Upper lobe of left lung (tissue), 6 donors: ENCODE data around the gene PLAC1. TPM values are rescaled to one million over a fixed set of nuclear protein-coding genes. Genes with fewer than 3 reads are reported as not detected.

ENCODE experiments used
- ATAC-seq, 2 donors: fragments of 200-7000 bp; cut with Tn5 transposase; one replicate each; pipeline ENCODE4 v1.9.1; 2022; ENCODE audit warnings: mild to moderate bottlenecking in 2 of 2, moderate library complexity in 2 of 2; ENCODE audit not compliant: low FRiP score in 2 of 2
- DNase-seq, 2 donors: peaks; one replicate each; pipeline ENCODE4 v3.0.0-alpha.2; 2019 to 2020
- H3K27ac ChIP-seq, 4 donors: fragments of 200-600 bp; sonication (generic); one replicate each; pipeline ENCODE4 v1.5.1; 2016 to 2019
- H3K27me3 ChIP-seq, 4 donors: fragments of 200-600 bp; sonication (generic); one replicate each; pipeline ENCODE4 v1.5.1; 2017 to 2019
- H3K36me3 ChIP-seq, 4 donors: fragments of 200-600 bp; sonication (generic); one replicate each; pipeline ENCODE4 v1.5.1; 2016 to 2019
- H3K4me1 ChIP-seq, 4 donors: fragments of 200-600 bp; sonication (generic); one replicate each; pipeline ENCODE4 v1.5.1; 2018 to 2019
- H3K4me3 ChIP-seq, 4 donors: fragments of 200-600 bp; sonication (generic); one replicate each; pipeline ENCODE4 v1.5.1; 2017 to 2019; ENCODE audit warnings: mild to moderate bottlenecking in 2 of 4, moderate library complexity in 1 of 4
- H3K9me3 ChIP-seq, 4 donors: fragments of 200-600 bp; sonication (generic); one replicate each; pipeline ENCODE4 v1.5.1; 2018 to 2019
- CTCF ChIP-seq, 6 experiments: fragments of 450-650 bp in 4 of 6; fragments of 200-600 bp in 2 of 6; sonication (generic) in 2 of 6; IDR thresholded peaks; one replicate each; pipeline ENCODE4 v1.5.1; 2016 to 2019; ENCODE audit warnings: antibody characterized with exemption in 6 of 6
- EP300 ChIP-seq, 4 donors: sonication (generic); formaldehyde crosslinking; IDR thresholded peaks; one replicate each; pipeline ENCODE4 v1.5.1; 2017; ENCODE audit warnings: antibody characterized with exemption in 4 of 4, control low read depth in 2 of 4
- POLR2A ChIP-seq, 4 donors: fragments of 450-650 bp; IDR thresholded peaks; one replicate each; pipeline ENCODE4 v1.5.1; 2016 to 2017; ENCODE audit warnings: antibody characterized with exemption in 4 of 4, mild to moderate bottlenecking in 2 of 4
- POLR2AphosphoS5 ChIP-seq, 2 donors: sonication (generic); formaldehyde crosslinking; IDR thresholded peaks; one replicate each; pipeline ENCODE4 v1.5.1; 2017; ENCODE audit warnings: antibody characterized with exemption in 2 of 2
- WGBS, 2 donors: methylation state at CpG; one replicate each; pipeline ENCODE4 v1.1.5; 2017 to 2018; 5-methylcytosine and 5-hydroxymethylcytosine counted together
- total RNA-seq, 6 donors: library from RNA; depleted of rRNA in 4 of 6; stranded (reverse); fragments of >200 nt in 4 of 6; gene quantifications; one replicate each; pipeline versions ENCODE4 v1.1.0 to v1.2.1, GENCODE V29; 2016 to 2021
- donor health status: DM: no; HTN: no; CAD: no; lungs with moderate emphysema.
- donor health status: DM: no; HTN: yes; CAD: no; lungs with severe emphysema.

Gene PLAC1
- total RNA-seq, 6 donors from 2014 or later: not detected

- no peaks in the 10 kb centered on the region for H3K4me1 ChIP-seq
- H3K27me3 ChIP-seq: no peaks in the 10 kb centered on the region
- no peaks in the 10 kb centered on the region for H3K9me3 ChIP-seq
- no peaks in the 10 kb centered on the region for H3K36me3 ChIP-seq
- DNase-seq (no peak), ATAC-seq (peak in 1 of 2 donors; percentile 66)
- H3K27ac ChIP-seq: no peak overlapping the region
- H3K4me3 ChIP-seq: no peak overlapping the region
- WGBS, 2 donors: 80% methylated on average over 4 to 5 of the region's 5 CpGs
- TF ChIP-seq EP300 (IDR thresholded peaks at IDR 0.05) (no peak), POLR2AphosphoS5 (IDR thresholded peaks at IDR 0.05) (no peak), POLR2A (IDR thresholded peaks at IDR 0.05) (no peak), CTCF (IDR thresholded peaks at IDR 0.05) (no peak)
Measured at GRCh38 chrX:134679221-134679620, 20.9 kb upstream of the PLAC1 start.

GRCh38 chrX:134677332-134677731, 19.1 kb upstream of the PLAC1 start:
- DNase-seq (no peak), ATAC-seq (no peak)
- Histone ChIP-seq H3K9me3 (no peaks in the 10 kb centered on the region), H3K36me3 (no peaks in the 10 kb centered on the region), H3K27ac (no peak overlapping the region), H3K4me1 (no peaks in the 10 kb centered on the region), H3K27me3 (no peaks in the 10 kb centered on the region), H3K4me3 (no peak overlapping the region)
- 87 to 90% methylated on average over 4 of the region's 4 CpGs for WGBS, 2 donors
- no peak for TF ChIP-seq CTCF (IDR thresholded peaks at IDR 0.05)
- no peak for TF ChIP-seq EP300 (IDR thresholded peaks at IDR 0.05)

- ATAC-seq: peak in 1 of 2 donors; percentile 62
- 84% methylated on average over 2 of the region's 2 CpGs; no CpG with 5 or more reads in 1 of the 2 donors for WGBS, 2 donors
- DNase-seq: no peak
Measured at GRCh38 chrX:134676436-134676835, 18.2 kb upstream of the PLAC1 start.

DNA sequence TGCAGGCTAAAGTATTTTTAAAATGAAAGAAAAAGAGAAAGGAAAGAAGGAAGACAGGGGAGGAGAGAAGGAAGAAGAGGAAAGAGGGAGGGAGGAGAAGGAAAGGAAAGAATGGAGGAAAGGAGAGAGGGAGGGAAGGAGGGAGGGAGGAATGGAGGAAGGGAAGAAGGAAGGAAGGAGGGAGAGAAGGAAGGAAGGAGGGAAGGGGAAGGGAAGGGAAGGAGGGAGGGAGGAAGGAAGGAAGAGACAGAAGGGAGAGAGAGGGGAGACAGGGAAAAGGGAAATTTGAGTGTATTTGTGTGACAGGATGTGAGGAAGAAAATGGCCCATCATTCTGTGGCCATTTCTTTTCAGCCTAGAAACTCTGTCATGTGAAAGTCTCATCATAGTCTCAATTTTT, 14.9 kb upstream of the PLAC1 start:
- Histone ChIP-seq H3K27me3 (no peaks in the 10 kb centered on the region), H3K4me1 (peaks cover 0 to 12% (median 2%) of the 10 kb centered on the region in 4 donors), H3K27ac (no peak overlapping the region), H3K36me3 (no peaks in the 10 kb centered on the region), H3K4me3 (no peak overlapping the region), H3K9me3 (no peaks in the 10 kb centered on the region)
- ATAC-seq: no peak
- no peak for DNase-seq
- TF ChIP-seq CTCF (IDR thresholded peaks at IDR 0.05): no peak
- no peak for TF ChIP-seq POLR2AphosphoS5 (IDR thresholded peaks at IDR 0.05)
- TF ChIP-seq POLR2A (IDR thresholded peaks at IDR 0.05): no peak
- no peak for TF ChIP-seq EP300 (IDR thresholded peaks at IDR 0.05)

More at GRCh38 chrX:134676436-134676835, 18.2 kb upstream of the PLAC1 start:
- no peak for TF ChIP-seq POLR2AphosphoS5 (IDR thresholded peaks at IDR 0.05)
- TF ChIP-seq CTCF (IDR thresholded peaks at IDR 0.05): no peak
- no peak for TF ChIP-seq POLR2A (IDR thresholded peaks at IDR 0.05)
- TF ChIP-seq EP300 (IDR thresholded peaks at IDR 0.05): no peak
- no peaks in the 10 kb centered on the region for H3K4me1 ChIP-seq
- H3K9me3 ChIP-seq: no peaks in the 10 kb centered on the region
- H3K4me3 ChIP-seq: no peak overlapping the region
- no peaks in the 10 kb centered on the region for H3K27me3 ChIP-seq
- no peak overlapping the region for H3K27ac ChIP-seq
- no peaks in the 10 kb centered on the region for H3K36me3 ChIP-seq

DNA sequence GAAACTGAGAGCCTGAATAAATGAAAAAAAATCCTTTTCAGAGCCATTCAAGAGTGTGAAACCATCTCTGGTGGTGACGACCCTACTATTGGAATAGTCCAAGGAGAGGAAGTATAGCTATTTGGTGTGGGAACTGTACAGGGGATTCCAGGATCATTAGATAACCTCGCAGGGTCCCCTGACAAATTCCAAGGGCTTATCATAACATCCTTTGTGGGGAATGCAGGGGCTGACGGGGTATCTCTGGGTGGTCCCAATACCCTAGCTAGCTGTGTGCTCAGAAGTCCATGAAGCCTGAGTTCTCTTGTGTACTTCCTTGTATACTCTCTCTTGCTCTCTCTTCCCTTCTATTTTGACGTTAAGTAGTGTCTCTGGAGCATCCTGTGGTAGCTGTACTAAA, 13.8 kb upstream of the PLAC1 start:
- 70 to 73% methylated on average over 3 to 4 of the region's 4 CpGs for WGBS, 2 donors
- ATAC-seq: no peak

More for the DNA sequence above, 13.8 kb upstream of the PLAC1 start:
- H3K27ac ChIP-seq: no peak overlapping the region
- peaks cover 0 to 12% (median 2%) of the 10 kb centered on the region in 4 donors for H3K4me1 ChIP-seq
- no peaks in the 10 kb centered on the region for H3K36me3 ChIP-seq
- H3K27me3 ChIP-seq: no peaks in the 10 kb centered on the region
- no peak for DNase-seq
- no peak for TF ChIP-seq POLR2A (IDR thresholded peaks at IDR 0.05)
- no peak for TF ChIP-seq POLR2AphosphoS5 (IDR thresholded peaks at IDR 0.05)
- no peak for TF ChIP-seq CTCF (IDR thresholded peaks at IDR 0.05)
- TF ChIP-seq EP300 (IDR thresholded peaks at IDR 0.05): no peak
- no peak overlapping the region for H3K4me3 ChIP-seq
- no peaks in the 10 kb centered on the region for H3K9me3 ChIP-seq
